HUES64 (cell line): ENCODE measurements around the gene CLEC17A.
"Not testable (repeated sequence)": the region's sequence is repeated elsewhere in the genome, so short reads cannot be mapped to it uniquely, and the experiment has no call there.

Experiments used
- H3K27ac ChIP-seq: 2 replicates; pipeline ENCODE4 v1.7.0; 2013; ENCODE audit warnings: low read depth, low read length, inconsistent platforms
- H3K27me3 ChIP-seq: 2 replicates; pipeline ENCODE4 v1.6.1; 2013; ENCODE audit warnings: mild to moderate bottlenecking, low read length; ENCODE audit not compliant: insufficient read depth
- H3K36me3 ChIP-seq: 2 replicates; pipeline ENCODE4 v1.6.1; 2013; ENCODE audit warnings: mild to moderate bottlenecking, low read length; ENCODE audit not compliant: insufficient read depth
- H3K4me1 ChIP-seq: 2 replicates; pipeline ENCODE4 v1.6.1; 2013; ENCODE audit warnings: mild to moderate bottlenecking, low read length, moderate library complexity; ENCODE audit not compliant: insufficient read depth
- H3K4me3 ChIP-seq: 2 replicates; pipeline ENCODE4 v1.5.1; 2013; ENCODE audit warnings: mild to moderate bottlenecking, low read length, moderate library complexity
- H3K9ac ChIP-seq: 2 replicates; pipeline ENCODE4 v1.6.1; 2013; ENCODE audit warnings: mild to moderate bottlenecking, low read depth, low read length
- H3K9me3 ChIP-seq: 2 replicates; pipeline ENCODE4 v1.6.1; 2013; ENCODE audit warnings: low read depth, low read length; ENCODE audit not compliant: insufficient read depth
- WGBS: fragments of 150-250, 120-280 bp; methylation state at CpG from one replicate; pipeline ENCODE4 v1.1.7; 2013; ENCODE audit warnings: missing lambda C conversion rate; 5-methylcytosine and 5-hydroxymethylcytosine counted together

The CLEC17A gene

GRCh38 chr19:14560776-14561108 is 22.1 kb upstream of the CLEC17A start:
- Histone ChIP-seq H3K27ac (no peak overlapping the region), H3K9me3 (no peaks in the 10 kb centered on the region), H3K4me3 (no peak overlapping the region), H3K4me1 (peaks cover 41% of the 10 kb centered on the region), H3K27me3 (no peaks in the 10 kb centered on the region), H3K36me3 (peaks cover 9% of the 10 kb centered on the region), H3K9ac (no peak overlapping the region)
- WGBS: 92% methylated on average over 6 of the region's 6 CpGs

GRCh38 chr19:14561249-14561648 is 21.6 kb upstream of the CLEC17A start:
- Histone ChIP-seq H3K4me1 (peaks cover 41% of the 10 kb centered on the region), H3K36me3 (peaks cover 14% of the 10 kb centered on the region), H3K9ac (peak overlapping the region; percentile 44), H3K9me3 (no peaks in the 10 kb centered on the region), H3K27ac (peak overlapping the region; percentile 55), H3K4me3 (no peak overlapping the region), H3K27me3 (no peaks in the 10 kb centered on the region)
- WGBS: 89% methylated on average over 8 of the region's 8 CpGs

- 80% methylated on average over 22 of the region's 22 CpGs for WGBS
- H3K9me3 ChIP-seq: no peaks in the 10 kb centered on the region
- H3K4me3 ChIP-seq: no peak overlapping the region
- H3K4me1 ChIP-seq: peaks cover 41% of the 10 kb centered on the region
- peak overlapping the region; percentile 55 for H3K27ac ChIP-seq
- peaks cover 15% of the 10 kb centered on the region for H3K36me3 ChIP-seq
- no peaks in the 10 kb centered on the region for H3K27me3 ChIP-seq
- H3K9ac ChIP-seq: peak overlapping the region; percentile 44; the same call in 1 of the 2 replicates
Observed at GRCh38 chr19:14561847-14562351, 21.0 kb upstream of the CLEC17A start.

- peak overlapping the region; percentile 55; the same call in 1 of the 2 replicates for H3K27ac ChIP-seq
- H3K27me3 ChIP-seq: no peaks in the 10 kb centered on the region
- H3K36me3 ChIP-seq: peaks cover 19% of the 10 kb centered on the region
- H3K9ac ChIP-seq: no peak overlapping the region
- H3K4me3 ChIP-seq: no peak overlapping the region
- no peaks in the 10 kb centered on the region for H3K9me3 ChIP-seq
- 66% methylated on average over 23 of the region's 23 CpGs for WGBS
- peaks cover 41% of the 10 kb centered on the region for H3K4me1 ChIP-seq
Observed at GRCh38 chr19:14562660-14563589, 20.0 kb upstream of the CLEC17A start.

- no peak overlapping the region for H3K4me3 ChIP-seq
- peaks cover 35% of the 10 kb centered on the region for H3K4me1 ChIP-seq
Observed at GRCh38 chr19:14563590-14563926, 19.3 kb upstream of the CLEC17A start.

GRCh38 chr19:14563989-14564651 is 18.8 kb upstream of the CLEC17A start:
- Histone ChIP-seq H3K4me3 (no peak overlapping the region), H3K9ac (no peak overlapping the region), H3K27ac (no peak overlapping the region; the same call in 1 of the 2 replicates), H3K4me1 (peaks cover 35% of the 10 kb centered on the region), H3K9me3 (no peaks in the 10 kb centered on the region), H3K36me3 (peaks cover 19% of the 10 kb centered on the region), H3K27me3 (no peaks in the 10 kb centered on the region)
- 84% methylated on average over 21 of the region's 33 CpGs for WGBS

More at GRCh38 chr19:14563590-14563926, 19.3 kb upstream of the CLEC17A start:
- H3K9me3 ChIP-seq: no peaks in the 10 kb centered on the region
- peak overlapping the region; percentile 52; the same call in 1 of the 2 replicates for H3K27ac ChIP-seq
- H3K36me3 ChIP-seq: peaks cover 19% of the 10 kb centered on the region
- H3K27me3 ChIP-seq: no peaks in the 10 kb centered on the region
- no peak overlapping the region for H3K9ac ChIP-seq
- WGBS: 95% methylated on average over 16 of the region's 16 CpGs

GRCh38 chr19:14564652-14565297 is 18.1 kb upstream of the CLEC17A start:
- H3K36me3 ChIP-seq: peaks cover 19% of the 10 kb centered on the region
- peaks cover 35% of the 10 kb centered on the region for H3K4me1 ChIP-seq
- WGBS: 88% methylated on average over 21 of the region's 22 CpGs
- not testable (repeated sequence) for H3K4me3 ChIP-seq, H3K9ac ChIP-seq, H3K27me3 ChIP-seq, H3K27ac ChIP-seq, H3K9me3 ChIP-seq

GRCh38 chr19:14565298-14565679 is 17.6 kb upstream of the CLEC17A start:
- no peaks in the 10 kb centered on the region for H3K9me3 ChIP-seq
- H3K36me3 ChIP-seq: peaks cover 19% of the 10 kb centered on the region
- H3K27ac ChIP-seq: no peak overlapping the region
- no peaks in the 10 kb centered on the region for H3K27me3 ChIP-seq
- WGBS: 92% methylated on average over 22 of the region's 22 CpGs
- no peak overlapping the region for H3K9ac ChIP-seq
- H3K4me3 ChIP-seq: no peak overlapping the region
- H3K4me1 ChIP-seq: peaks cover 35% of the 10 kb centered on the region

- H3K36me3 ChIP-seq: peaks cover 19% of the 10 kb centered on the region
- H3K4me1 ChIP-seq: peaks cover 30% of the 10 kb centered on the region
- 95% methylated on average over 22 of the region's 31 CpGs for WGBS
- H3K4me3 ChIP-seq: no peak overlapping the region
- no peak overlapping the region for H3K27ac ChIP-seq
- H3K27me3 ChIP-seq: no peaks in the 10 kb centered on the region
- H3K9ac ChIP-seq: no peak overlapping the region
- no peaks in the 10 kb centered on the region for H3K9me3 ChIP-seq
Observed at GRCh38 chr19:14565765-14566711, 16.8 kb upstream of the CLEC17A start.

- Histone ChIP-seq H3K9ac (no peak overlapping the region), H3K36me3 (peaks cover 19% of the 10 kb centered on the region), H3K4me1 (peaks cover 24% of the 10 kb centered on the region), H3K4me3 (no peak overlapping the region), H3K27ac (no peak overlapping the region), H3K9me3 (no peaks in the 10 kb centered on the region), H3K27me3 (no peaks in the 10 kb centered on the region)
- WGBS: 93% methylated on average over 18 of the region's 18 CpGs
Observed at GRCh38 chr19:14566712-14567077, 16.2 kb upstream of the CLEC17A start.
